Hepatocyte (in vitro differentiated cells): ENCODE data around the gene PBX3. TPM values are rescaled to one million over a fixed set of nuclear protein-coding genes. Genes with fewer than 3 reads are reported as not detected.

Source experiments
- DNase-seq: peaks from one replicate; pipeline ENCODE4 v3.0.0-alpha.2; 2016; ENCODE audit warnings: low spot score
- H2AFZ ChIP-seq: fragments of 200-600 bp; sonication (generic); 2 replicates; pipeline ENCODE4 v1.6.0; 2016; ENCODE audit warnings: antibody characterized with exemption, mild to moderate bottlenecking
- H3K27ac ChIP-seq: fragments of 200-600 bp; sonication (generic); 2 replicates; pipeline ENCODE4 v1.5.1; 2016; ENCODE audit warnings: mild to moderate bottlenecking
- H3K27me3 ChIP-seq: fragments of 200-600 bp; sonication (generic); 2 replicates; pipeline ENCODE4 v1.6.1; 2016
- H3K36me3 ChIP-seq: fragments of 200-600 bp; sonication (generic); replicated peaks from 2 replicates; pipeline ENCODE4 v1.5.1; 2016; ENCODE audit warnings: low read depth; ENCODE audit not compliant: insufficient read depth
- H3K4me1 ChIP-seq: fragments of 200-600 bp; sonication (generic); 2 replicates; pipeline ENCODE4 v1.5.1; 2016; ENCODE audit warnings: mild to moderate bottlenecking, moderate library complexity; ENCODE audit not compliant: insufficient read depth
- H3K4me2 ChIP-seq: fragments of 200-600 bp; sonication (generic); 2 replicates; pipeline ENCODE4 v1.6.0; 2016
- H3K4me3 ChIP-seq: fragments of 200-600 bp; sonication (generic); 2 replicates; pipeline ENCODE4 v1.5.1; 2016; ENCODE audit warnings: mild to moderate bottlenecking
- H3K79me2 ChIP-seq: fragments of 200-600 bp; sonication (generic); 2 replicates; pipeline ENCODE4 v1.6.0; 2017; ENCODE audit warnings: mild to moderate bottlenecking
- H3K9me2 ChIP-seq: fragments of 200-600 bp; sonication (generic); replicated peaks from 2 replicates; pipeline ENCODE4 v1.6.0; 2017; ENCODE audit warnings: mild to moderate bottlenecking; ENCODE audit not compliant: insufficient read depth
- H3K9me3 ChIP-seq: fragments of 200-600 bp; sonication (generic); 2 replicates; pipeline ENCODE4 v1.5.1; 2016; ENCODE audit warnings: low read depth, mild to moderate bottlenecking
- H4K20me1 ChIP-seq: fragments of 200-600 bp; sonication (generic); 2 replicates; pipeline ENCODE4 v1.6.0; 2016; ENCODE audit warnings: mild to moderate bottlenecking; ENCODE audit not compliant: insufficient read depth, poor library complexity, severe bottlenecking
- CTCF ChIP-seq: fragments of 200-600 bp; sonication (generic); IDR thresholded peaks from 2 replicates; pipeline ENCODE4 v1.5.1; 2016; ENCODE audit warnings: antibody characterized with exemption, mild to moderate bottlenecking; ENCODE audit not compliant: poor library complexity
- EZH2 ChIP-seq: fragments of 200-600 bp; sonication (generic); IDR thresholded peaks from 2 replicates; pipeline ENCODE4 v1.6.1; 2016; ENCODE audit warnings: antibody characterized with exemption, mild to moderate bottlenecking, borderline replicate concordance
- EZH2phosphoT487 ChIP-seq: fragments of 200-600 bp; sonication (generic); IDR thresholded peaks from one replicate; pipeline ENCODE4 v1.6.1; 2018; ENCODE audit warnings: antibody characterized with exemption, mild to moderate bottlenecking, low read depth, moderate library complexity; ENCODE audit not compliant: unreplicated experiment, severe bottlenecking
- WGBS: methylation state at CpG from one replicate; pipeline ENCODE4 v1.1.6; 2016; ENCODE audit warnings: low lambda C conversion rate; ENCODE audit errors: missing lambda C conversion rate; 5-methylcytosine and 5-hydroxymethylcytosine counted together
- polyA plus RNA-seq: library from polyadenylated mRNA; unstranded; fragments of >200 nt; fragmentation: Nextera tagmentation; extraction: Ambion mirVana; gene quantifications from 2 replicates; pipeline ENCODE4 v1.2.1, GENCODE V29; 2016
- total RNA-seq: library from RNA; depleted of rRNA; stranded (reverse); fragments of >200 nt; gene quantifications from 2 replicates; pipeline ENCODE4 v1.2.3, GENCODE V29; 2014

PBX3 gene
- total and polyA plus RNA-seq, 2 experiments from 2014 or later: 15.9 to 23.3 TPM

GRCh38 chr9:125885405-125886034, 138.3 kb downstream of the PBX3 start:
- no peak overlapping the region for H3K4me3 ChIP-seq
- H3K9me3 ChIP-seq: no peaks in the 10 kb centered on the region
- H3K79me2 ChIP-seq: peaks cover 2% of the 10 kb centered on the region
- no peak for TF ChIP-seq CTCF
- TF ChIP-seq EZH2phosphoT487: no peak
- TF ChIP-seq EZH2: no peak
- peaks cover 17% of the 10 kb centered on the region for H3K4me1 ChIP-seq
- H3K4me2 ChIP-seq: peak overlapping the region; percentile 28
- no peaks in the 10 kb centered on the region for H3K9me2 ChIP-seq
- no peaks in the 10 kb centered on the region for H3K27me3 ChIP-seq
- peaks cover 4% of the 10 kb centered on the region for H4K20me1 ChIP-seq
- H2AFZ ChIP-seq: no peak overlapping the region
- 45% methylated on average over 5 of the region's 5 CpGs for WGBS
- H3K27ac ChIP-seq: no peak overlapping the region
- H3K36me3 ChIP-seq: no peaks in the 10 kb centered on the region
- DNase-seq: no peak

GRCh38 chr9:125886365-125886764, 139.2 kb downstream of the PBX3 start:
- H2AFZ ChIP-seq: no peak overlapping the region
- peak overlapping the region; percentile 28 for H3K4me2 ChIP-seq
- H3K79me2 ChIP-seq: peaks cover 2% of the 10 kb centered on the region
- no peaks in the 10 kb centered on the region for H3K9me3 ChIP-seq
- 32% methylated on average over 3 of the region's 3 CpGs for WGBS
- no peak for DNase-seq
- no peaks in the 10 kb centered on the region for H3K9me2 ChIP-seq
- TF ChIP-seq CTCF (no peak), EZH2 (no peak), EZH2phosphoT487 (no peak)
- no peak overlapping the region for H3K4me3 ChIP-seq
- no peaks in the 10 kb centered on the region for H4K20me1 ChIP-seq
- no peak overlapping the region for H3K27ac ChIP-seq
- peaks cover 17% of the 10 kb centered on the region for H3K4me1 ChIP-seq
- peaks cover 3% of the 10 kb centered on the region for H3K27me3 ChIP-seq
- no peaks in the 10 kb centered on the region for H3K36me3 ChIP-seq

GRCh38 chr9:125887172-125887571, 140.0 kb downstream of the PBX3 start:
- peaks cover 6% of the 10 kb centered on the region for H3K27me3 ChIP-seq
- no peaks in the 10 kb centered on the region for H3K36me3 ChIP-seq
- H3K79me2 ChIP-seq: peaks cover 3% of the 10 kb centered on the region
- TF ChIP-seq CTCF (no peak), EZH2 (no peak), EZH2phosphoT487 (no peak)
- no peaks in the 10 kb centered on the region for H4K20me1 ChIP-seq
- no peak overlapping the region for H3K4me3 ChIP-seq
- no peak overlapping the region for H2AFZ ChIP-seq
- no peak overlapping the region for H3K27ac ChIP-seq
- WGBS: 61% methylated on average over 2 of the region's 2 CpGs
- DNase-seq: no peak
- H3K4me2 ChIP-seq: peak overlapping the region; percentile 16
- H3K9me3 ChIP-seq: no peaks in the 10 kb centered on the region
- peaks cover 17% of the 10 kb centered on the region for H3K4me1 ChIP-seq
- no peaks in the 10 kb centered on the region for H3K9me2 ChIP-seq

- Histone ChIP-seq H3K4me2 (no peak overlapping the region), H3K4me3 (no peak overlapping the region), H3K27me3 (peaks cover 6% of the 10 kb centered on the region), H3K4me1 (peaks cover 17% of the 10 kb centered on the region), H4K20me1 (no peaks in the 10 kb centered on the region), H3K9me3 (no peaks in the 10 kb centered on the region), H3K9me2 (no peaks in the 10 kb centered on the region), H3K36me3 (no peaks in the 10 kb centered on the region), H3K79me2 (peaks cover 13% of the 10 kb centered on the region), H2AFZ (no peak overlapping the region), H3K27ac (no peak overlapping the region)
- TF ChIP-seq CTCF: no peak
- DNase-seq: no peak
- WGBS: 59% methylated on average over 7 of the region's 7 CpGs
Observed at GRCh38 chr9:125888211-125888610, 141.0 kb downstream of the PBX3 start.
